GM19324 (cell line): ENCODE data around the gene PSMA7.

Source experiments
- ATAC-seq: cut with Tn5 transposase; IDR thresholded peaks from one replicate; pipeline ENCODE4 v1.9.1; 2021; ENCODE audit warnings: mild to moderate bottlenecking, moderate library complexity; ENCODE audit not compliant: unreplicated experiment, low FRiP score

Gene PSMA7

DNA sequence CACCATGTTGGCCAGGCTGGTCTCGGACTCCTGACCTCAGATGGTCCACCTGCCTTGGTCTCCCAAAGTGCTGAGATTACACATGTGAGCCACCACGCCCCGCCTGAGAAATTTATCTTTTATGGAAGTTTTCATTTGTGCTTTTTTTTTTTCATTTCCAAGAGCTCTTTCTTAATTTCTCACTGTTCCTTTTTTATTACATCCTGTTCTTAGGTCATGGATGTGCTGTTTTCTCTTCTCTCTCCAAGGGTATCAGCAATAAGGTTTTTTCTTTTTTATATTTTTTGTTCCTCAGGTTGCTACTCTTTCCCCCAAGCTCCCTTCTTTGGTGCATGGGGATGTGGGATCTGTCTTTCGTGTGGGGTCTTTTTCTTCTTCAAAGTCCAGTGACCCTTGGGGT lies 42.1 kb downstream of the PSMA7 start:
- no peak for ATAC-seq

GRCh38 chr20:62097881-62098407 lies 45.2 kb downstream of the PSMA7 start:
- ATAC-seq, result no peak

DNA sequence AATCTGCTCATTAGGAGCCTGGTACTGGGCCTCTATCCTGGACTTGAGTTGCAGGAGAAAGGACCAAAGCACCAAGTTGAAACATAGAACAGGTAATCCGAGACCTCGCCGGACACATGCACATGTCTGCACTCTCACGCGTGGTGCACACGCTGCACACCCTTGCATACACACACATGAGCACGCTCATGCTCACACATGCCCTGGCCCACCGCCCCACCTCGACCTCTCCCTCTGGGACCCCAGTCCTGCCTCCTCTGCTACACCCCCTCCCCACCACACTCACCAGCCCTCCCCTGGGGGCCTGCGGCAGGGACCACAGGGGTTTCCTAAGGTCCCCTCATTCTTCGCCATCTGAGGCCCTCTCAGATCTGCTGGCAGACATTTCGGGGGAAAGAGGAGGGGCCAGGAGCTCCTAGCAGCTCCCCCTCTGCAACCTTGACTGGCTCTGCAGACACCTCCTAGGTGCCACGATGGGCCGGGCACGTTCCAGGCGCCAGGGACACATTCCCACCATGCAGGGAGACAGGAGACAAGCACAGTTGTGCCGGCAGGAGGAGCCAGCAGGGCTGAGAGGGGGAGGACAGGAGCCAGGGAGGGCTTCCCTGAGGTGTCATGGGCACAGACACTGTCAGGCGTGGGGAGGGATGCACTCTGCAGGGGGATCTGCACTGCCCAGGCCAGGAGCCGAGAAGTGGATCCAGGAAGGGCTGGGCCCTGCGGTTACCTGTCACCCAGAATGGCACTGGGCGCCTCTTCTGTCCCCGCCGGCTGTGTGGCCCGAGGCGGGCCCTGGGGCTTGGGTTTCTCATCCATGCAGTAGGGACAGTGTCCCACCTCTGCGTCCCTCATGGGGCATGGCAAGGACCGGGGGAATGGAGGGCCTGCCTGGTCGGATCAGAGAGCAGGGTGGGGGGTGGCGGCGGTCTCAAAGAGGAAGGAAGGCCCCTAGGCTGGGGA lies 46.5 kb downstream of the PSMA7 start:
- no peak for ATAC-seq

- no peak for ATAC-seq
Observed at GRCh38 chr20:62089393-62089792, 53.8 kb downstream of the PSMA7 start.

DNA sequence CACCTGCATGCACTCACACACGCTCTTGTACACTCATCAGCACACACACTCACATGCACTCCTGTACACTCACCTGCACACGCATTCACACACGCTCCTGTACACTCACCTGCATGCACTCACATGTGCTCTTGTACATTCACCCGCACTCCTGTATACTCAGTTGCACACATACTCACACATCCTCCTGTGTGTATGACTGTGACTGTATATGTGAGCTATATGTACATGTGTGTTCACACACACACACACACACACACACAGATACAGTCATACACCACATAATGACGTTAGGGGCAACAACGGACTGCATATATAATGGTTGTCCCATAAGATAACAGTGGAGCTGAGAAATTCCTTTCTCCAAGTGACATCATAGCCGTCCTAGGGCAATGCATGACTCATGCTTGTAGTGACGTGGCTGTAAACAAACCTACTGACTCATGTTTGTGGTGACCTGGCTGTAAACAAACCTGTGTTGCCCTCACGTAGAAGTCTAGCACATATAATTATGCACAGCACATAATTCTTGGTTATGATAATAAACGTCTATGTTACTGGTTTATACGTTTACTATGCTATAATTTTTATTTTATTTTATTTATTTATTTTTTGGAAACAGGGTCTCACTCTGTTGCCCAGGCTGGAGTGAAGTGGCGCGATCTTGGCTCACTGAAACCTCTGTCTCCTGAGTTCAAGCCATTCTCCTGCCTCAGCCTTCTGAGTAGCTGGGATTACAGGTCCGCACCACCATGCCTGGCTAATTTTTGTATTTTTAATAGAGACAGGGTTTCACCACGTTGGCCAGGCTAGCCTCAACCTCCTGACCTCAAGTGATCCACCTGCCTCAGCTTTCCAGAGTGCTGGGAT lies 54.7 kb downstream of the PSMA7 start:
- ATAC-seq, result no peak

DNA sequence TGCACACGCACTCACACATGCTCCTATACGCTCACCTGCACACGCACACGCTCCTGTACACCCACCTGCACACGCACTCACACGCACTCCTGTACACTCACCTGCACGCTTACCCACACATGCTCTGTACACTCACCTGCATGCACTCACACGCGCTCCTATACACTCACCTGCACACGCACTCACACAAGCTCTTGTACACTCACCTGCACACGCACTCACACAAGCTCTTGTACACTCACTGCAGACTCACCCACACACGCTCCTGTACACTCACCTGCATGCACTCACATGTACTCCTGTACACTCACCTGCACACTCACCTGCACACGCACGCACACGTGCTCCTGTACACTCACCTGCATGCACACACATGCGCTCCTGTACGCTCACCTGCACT lies 55.6 kb downstream of the PSMA7 start:
- ATAC-seq, result no peak

GRCh38 chr20:62087227-62087626 lies 56.0 kb downstream of the PSMA7 start:
- no peak for ATAC-seq
